GM12878 (cell line): ENCODE results near the gene C19orf44. TPM values are rescaled to one million over a fixed set of nuclear protein-coding genes. Genes with fewer than 3 reads are reported as not detected.
A peak's percentile ranks its signal among the peaks of the same experiment; 100 is the strongest.

Experiments
- BCL11A ChIP-seq: IDR thresholded peaks from 2 replicates; pipeline ENCODE4 v1.6.1; 2011; ENCODE audit warnings: low read depth, low read length
- CBX3 ChIP-seq: fragments of 200-600 bp; sonication (generic); IDR thresholded peaks from 2 replicates; pipeline ENCODE4 v1.6.1; 2016; ENCODE audit warnings: low read depth, borderline replicate concordance
- CEBPB ChIP-seq, 2 experiments: fragments of 150-350 bp in 1 of 2; IDR thresholded peaks; 2 replicates each; pipeline ENCODE4 v1.6.1; 2012 to 2014; ENCODE audit warnings: low read depth in 2 of 2, low read length in 2 of 2, borderline replicate concordance in 1 of 2, inconsistent platforms in 1 of 2
- CHD4 ChIP-seq: fragments of 200-600 bp; sonication (generic); IDR thresholded peaks from 2 replicates; pipeline ENCODE4 v1.6.1; 2016; ENCODE audit warnings: mild to moderate bottlenecking
- E2F8 ChIP-seq: fragments of 450-650 bp; IDR thresholded peaks from 2 replicates; pipeline ENCODE4 v1.6.1; 2018; ENCODE audit warnings: mild to moderate bottlenecking, low read depth, moderate library complexity; ENCODE audit not compliant: partially characterized antibody
- EED ChIP-seq: sonication (generic); IDR thresholded peaks from 2 replicates; pipeline ENCODE4 v1.6.1; 2016; ENCODE audit warnings: antibody characterized with exemption, low read depth
- EGR1 ChIP-seq, 2 experiments: IDR thresholded peaks; 1 replicate in 1 of 2; 2 replicates in 1 of 2; pipeline ENCODE4 v1.6.1; 2011 to 2012; ENCODE audit warnings: low read depth in 2 of 2, low read length in 2 of 2, borderline replicate concordance in 1 of 2, mild to moderate bottlenecking in 1 of 2, moderate library complexity in 1 of 2
- ETV6 ChIP-seq, 2 experiments: fragments of 450-650 bp in 1 of 2; IDR thresholded peaks in 1 of 2; conservative IDR thresholded peaks in 1 of 2; 2 replicates each; pipeline ENCODE4 v1.6.1; 2014; ENCODE audit warnings: antibody characterized with exemption in 1 of 2, borderline replicate concordance in 1 of 2, low read depth in 1 of 2, mild to moderate bottlenecking in 1 of 2, moderate library complexity in 1 of 2
- HDAC2 ChIP-seq: fragments of 200-600 bp; sonication (generic); IDR thresholded peaks from 2 replicates; pipeline ENCODE4 v1.6.1; 2017
- IRF5 ChIP-seq: fragments of 450-650 bp; IDR thresholded peaks from 2 replicates; pipeline ENCODE4 v1.6.1; 2017; ENCODE audit warnings: borderline replicate concordance
- KAT2A ChIP-seq: conservative IDR thresholded peaks from 2 replicates; pipeline ENCODE4 v1.6.1; 2011; ENCODE audit warnings: low read depth, low read length; ENCODE audit not compliant: control insufficient read depth
- MTA2 ChIP-seq: fragments of 450-650 bp; IDR thresholded peaks from 2 replicates; pipeline ENCODE4 v1.6.1; 2016; ENCODE audit warnings: low read depth, mild to moderate bottlenecking, moderate library complexity
- MYB ChIP-seq: fragments of 150-350 bp; IDR thresholded peaks from 2 replicates; pipeline ENCODE4 v1.6.1; 2014; ENCODE audit warnings: mild to moderate bottlenecking, low read depth, low read length, borderline replicate concordance
- NR2F1 ChIP-seq: fragments of 450-650 bp; conservative IDR thresholded peaks from 2 replicates; pipeline ENCODE4 v1.6.1; 2017; ENCODE audit warnings: mild to moderate bottlenecking
- PAX8 ChIP-seq: fragments of 450-650 bp; IDR thresholded peaks from 2 replicates; pipeline ENCODE4 v1.6.1; 2017; ENCODE audit warnings: mild to moderate bottlenecking, moderate library complexity
- PML ChIP-seq: IDR thresholded peaks from 2 replicates; pipeline ENCODE4 v1.6.1; 2012; ENCODE audit warnings: low read length, inconsistent platforms
- POU2F2 ChIP-seq: IDR thresholded peaks from 3 replicates; pipeline ENCODE4 v1.6.1; 2011; ENCODE audit warnings: low read depth, mild to moderate bottlenecking, low read length, borderline replicate concordance
- RAD21 ChIP-seq: IDR thresholded peaks from 2 replicates; pipeline ENCODE4 v1.6.1; 2011; ENCODE audit warnings: mild to moderate bottlenecking, low read depth, low read length, moderate library complexity; ENCODE audit not compliant: insufficient read depth
- RCOR1 ChIP-seq: conservative IDR thresholded peaks from 2 replicates; pipeline ENCODE4 v1.6.1; 2012; ENCODE audit warnings: low read depth, low read length, improper control_type of control experiment
- SMAD1 ChIP-seq: fragments of 450-650 bp; IDR thresholded peaks from 2 replicates; pipeline ENCODE4 v1.6.1; 2018; ENCODE audit warnings: mild to moderate bottlenecking, low read depth; ENCODE audit not compliant: partially characterized antibody
- SREBF1 ChIP-seq: IDR thresholded peaks from 2 replicates; pipeline ENCODE4 v1.6.1; 2012; ENCODE audit warnings: mild to moderate bottlenecking, low read length
- SUZ12 ChIP-seq: fragments of 200-600 bp; sonication (generic); IDR thresholded peaks from one replicate; pipeline ENCODE4 v1.6.1; 2018; ENCODE audit warnings: antibody characterized with exemption, mild to moderate bottlenecking; ENCODE audit not compliant: unreplicated experiment
- ZBED1 ChIP-seq: IDR thresholded peaks from 2 replicates; pipeline ENCODE4 v1.6.1; 2016; ENCODE audit warnings: borderline replicate concordance
- ZBTB11 ChIP-seq: fragments of 450-650 bp; formaldehyde crosslinking; IDR thresholded peaks from 2 replicates; pipeline ENCODE4 v1.5.0; 2022; ENCODE audit warnings: mild to moderate bottlenecking, missing genetic modification characterization
- ZSCAN29 ChIP-seq: fragments of 450-650 bp; IDR thresholded peaks from 2 replicates; pipeline ENCODE4 v1.6.1; 2017; ENCODE audit warnings: mild to moderate bottlenecking, moderate library complexity
- polyA plus RNA-seq, 11 experiments: library from polyadenylated mRNA; depleted of rRNA in 4 of 11; unstranded in 6 of 11; stranded (reverse) in 5 of 11; fragments of >200 nt; fragmentation: Nextera tagmentation in 4 of 11; fragmentation: Illumina TruSeq in 1 of 11; extraction: Ambion mirVana in 4 of 11; extraction: Trizol in 1 of 11; gene quantifications; 1 replicate in 1 of 11; 2 replicates in 10 of 11; pipeline versions ENCODE4 v1.2.1 to v1.2.3, GENCODE V29; 2011 to 2016; ENCODE audit warnings: inconsistent platforms in 2 of 11, missing spikeins in 2 of 11, low read depth in 1 of 11
- total RNA-seq, 4 experiments: library from RNA; depleted of rRNA in 3 of 4; stranded (reverse); fragments of >200 nt in 3 of 4; fragmentation: Illumina TruSeq in 1 of 4; extraction: Trizol in 1 of 4; gene quantifications; 2 replicates each; pipeline versions ENCODE4 v1.2.1 to v1.2.3, GENCODE V29; 2013 to 2021

The C19orf44 gene
- total and polyA plus RNA-seq, 10 of the 15 experiments (the other 5 are each of a cell fraction or from before 2014, with no cell fraction given): 0.26 to 5.2 (median 3.6) TPM

GRCh38 chr19:16446724-16447368 lies 49.3 kb upstream of the C19orf44 start (continued):
- TF ChIP-seq IRF5 (no peak), PAX8 (no peak), POU2F2 (peak; percentile 56; the same call in 1 of the 3 replicates), CHD4 (no peak), SMAD1 (no peak), SUZ12 (no peak), RAD21 (no peak), ETV6 (conservative IDR thresholded peaks at IDR 0.05 in 1 of 2, IDR thresholded peaks at IDR 0.05 in 1 of 2; ENCODE audit: borderline replicate concordance in 1 of 2, low read depth in 1 of 2) (no peak), EED (peak; percentile 59; the same call in 1 of the 2 replicates), ZBTB11 (CRISPR knock-in tag) (no peak), CEBPB (IDR thresholded peaks at IDR 0.05; ENCODE audit: borderline replicate concordance in 1 of 2, low read depth in 2 of 2, low read length in 2 of 2) (peak in 1 of 2 experiments; percentile 86; a peak in 2 of 4 replicates), RCOR1 (no peak), PML (0 out of 2 replicates have a peak, but pooled peaks have one; percentile 57), MYB (no peak), CBX3 (no peak), HDAC2 (no peak), ZBED1 (no peak; the same call in 1 of the 2 replicates), EGR1 (IDR thresholded peaks at IDR 0.05; ENCODE audit: borderline replicate concordance in 1 of 2, low read depth in 2 of 2, low read length in 2 of 2) (no peak), NR2F1 (peak; percentile 62; the same call in 1 of the 2 replicates), E2F8 (no peak), KAT2A (no peak), ZSCAN29 (no peak), SREBF1 (no peak), BCL11A (no peak; the same call in 1 of the 2 replicates), MTA2 (peak; percentile 49; the same call in 1 of the 2 replicates)
